Mesothelial cell of epicardium (in vitro differentiated cells): ENCODE results near the gene DFFB. TPM values are rescaled to one million over a fixed set of nuclear protein-coding genes. Genes with fewer than 3 reads are reported as not detected.

ENCODE experiments used
- DNase-seq, 2 experiments: peaks; one replicate each; pipeline ENCODE4 v3.0.0; 2021; ENCODE audit warnings: low spot score in 2 of 2; ENCODE audit not compliant: unreplicated experiment in 2 of 2
- H3K27ac Mint-ChIP-seq: 2 replicates; pipeline ENCODE4 v1.8.0; 2021; ENCODE audit warnings: mixed read lengths
- H3K27me3 Mint-ChIP-seq: 2 replicates; pipeline ENCODE4 v1.8.0; 2021; ENCODE audit warnings: low read depth, mixed read lengths
- H3K36me3 Mint-ChIP-seq: 2 replicates; pipeline ENCODE4 v1.8.0; 2021; ENCODE audit warnings: mixed read lengths
- H3K4me1 Mint-ChIP-seq: 2 replicates; pipeline ENCODE4 v1.8.0; 2021; ENCODE audit warnings: mixed read lengths
- H3K4me3 Mint-ChIP-seq: 2 replicates; pipeline ENCODE4 v1.8.0; 2021; ENCODE audit warnings: mild to moderate bottlenecking, moderate library complexity, mixed read lengths
- H3K9me3 Mint-ChIP-seq: 2 replicates; pipeline ENCODE4 v1.8.0; 2021; ENCODE audit warnings: mixed read lengths
- CTCF ChIP-seq: fragments of 200-600 bp; sonication (generic); IDR thresholded peaks from one replicate; pipeline ENCODE4 v1.5.0; 2021; ENCODE audit warnings: antibody characterized with exemption; ENCODE audit not compliant: unreplicated experiment
- total RNA-seq: library from RNA; stranded (reverse); gene quantifications from 3 replicates; pipeline ENCODE4 v1.2.1, GENCODE V29; 2021

DFFB gene
- total RNA-seq, 1 donor from 2014 or later: 11.0 TPM

DNA sequence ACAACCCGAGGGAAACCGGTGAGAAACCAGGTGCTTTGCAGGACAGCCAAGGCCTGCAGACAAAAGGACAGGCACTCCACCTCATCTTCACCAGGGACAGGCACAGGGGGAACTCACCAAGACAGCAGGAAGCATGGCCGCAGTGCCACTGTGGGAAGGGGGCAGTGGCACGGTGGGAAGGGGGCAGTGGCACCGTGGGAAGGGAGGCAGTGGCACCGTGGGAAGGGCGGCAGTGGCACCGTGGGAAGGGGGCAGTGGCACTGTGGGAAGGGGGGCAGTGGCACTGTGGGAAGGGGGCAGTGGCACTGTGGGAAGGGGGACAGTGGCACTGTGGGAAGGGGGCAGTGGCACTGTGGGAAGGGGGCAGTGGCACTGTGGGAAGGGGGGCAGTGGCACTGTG, 32.6 kb upstream of the DFFB start:
- no peak overlapping the region for H3K27ac Mint-ChIP-seq
- no peaks in the 10 kb centered on the region for H3K27me3 Mint-ChIP-seq
- DNase-seq: no peak
- no peak overlapping the region for H3K4me3 Mint-ChIP-seq
- peaks cover 2% of the 10 kb centered on the region for H3K4me1 Mint-ChIP-seq
- peaks cover 46% of the 10 kb centered on the region for H3K36me3 Mint-ChIP-seq
- H3K9me3 Mint-ChIP-seq: no peaks in the 10 kb centered on the region
- no peak for TF ChIP-seq CTCF

GRCh38 chr1:3825356-3825755, 31.9 kb upstream of the DFFB start:
- Mint-ChIP-seq H3K4me3 (no peak overlapping the region), H3K4me1 (no peaks in the 10 kb centered on the region), H3K27me3 (no peaks in the 10 kb centered on the region), H3K9me3 (no peaks in the 10 kb centered on the region), H3K36me3 (peaks cover 46% of the 10 kb centered on the region), H3K27ac (no peak overlapping the region)
- DNase-seq: no peak
- no peak for TF ChIP-seq CTCF

DNA sequence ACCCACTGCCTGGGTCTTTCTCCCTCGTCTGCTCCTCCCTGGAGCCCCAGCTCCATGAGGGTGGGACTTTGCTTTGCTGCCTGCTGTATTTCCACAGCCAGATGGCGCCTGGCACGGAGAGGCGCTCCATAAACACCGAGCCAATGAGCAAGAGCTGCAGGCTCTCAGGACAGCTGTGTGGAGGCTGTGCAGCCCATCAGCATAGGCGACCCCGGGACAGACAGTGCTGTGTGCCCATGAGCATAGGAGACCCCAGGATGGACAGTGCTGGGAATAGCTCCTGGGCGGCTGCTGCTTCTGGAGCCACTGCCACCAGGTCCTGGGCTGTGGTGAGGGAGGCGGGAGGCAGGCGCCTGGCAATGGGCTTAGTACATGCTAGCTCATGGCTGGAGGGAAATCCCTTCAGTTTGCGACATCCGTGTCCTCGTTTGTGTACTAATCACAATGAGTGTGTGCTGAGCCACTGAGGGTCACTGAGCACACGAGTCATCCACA, 29.4 kb upstream of the DFFB start:
- Mint-ChIP-seq H3K36me3 (peaks cover 46% of the 10 kb centered on the region), H3K4me3 (no peak overlapping the region)

GRCh38 chr1:3828391-3828790, 28.9 kb upstream of the DFFB start:
- Mint-ChIP-seq H3K4me3 (no peak overlapping the region), H3K36me3 (peaks cover 48% of the 10 kb centered on the region), H3K27me3 (no peaks in the 10 kb centered on the region), H3K9me3 (no peaks in the 10 kb centered on the region), H3K4me1 (no peaks in the 10 kb centered on the region), H3K27ac (no peak overlapping the region)
- no peak for TF ChIP-seq CTCF
- DNase-seq: no peak

More for the DNA sequence above, 29.4 kb upstream of the DFFB start:
- no peak for DNase-seq
- H3K9me3 Mint-ChIP-seq: no peaks in the 10 kb centered on the region
- no peak for TF ChIP-seq CTCF
- no peak overlapping the region for H3K27ac Mint-ChIP-seq
- no peaks in the 10 kb centered on the region for H3K27me3 Mint-ChIP-seq
- H3K4me1 Mint-ChIP-seq: no peaks in the 10 kb centered on the region

GRCh38 chr1:3831689-3832088, 25.6 kb upstream of the DFFB start:
- peaks cover 51% of the 10 kb centered on the region for H3K36me3 Mint-ChIP-seq
- no peak overlapping the region for H3K4me3 Mint-ChIP-seq
- DNase-seq: no peak
- H3K9me3 Mint-ChIP-seq: no peaks in the 10 kb centered on the region
- H3K27me3 Mint-ChIP-seq: no peaks in the 10 kb centered on the region
- H3K4me1 Mint-ChIP-seq: no peaks in the 10 kb centered on the region
- no peak for TF ChIP-seq CTCF
- peak overlapping the region; percentile 13 for H3K27ac Mint-ChIP-seq

GRCh38 chr1:3834701-3835100, 22.6 kb upstream of the DFFB start:
- no peak for TF ChIP-seq CTCF
- Mint-ChIP-seq H3K27ac (no peak overlapping the region), H3K27me3 (no peaks in the 10 kb centered on the region), H3K4me3 (no peak overlapping the region), H3K9me3 (peaks cover 6% of the 10 kb centered on the region), H3K36me3 (peaks cover 69% of the 10 kb centered on the region), H3K4me1 (no peaks in the 10 kb centered on the region)
- DNase-seq: no peak
